HG02571 (cell line): ENCODE data around the gene UHRF2.
"Not testable (repeated sequence)": the region's sequence is repeated elsewhere in the genome, so short reads cannot be mapped to it uniquely, and the experiment has no call there.

Experiments used
- ATAC-seq: cut with Tn5 transposase; IDR thresholded peaks from one replicate; pipeline ENCODE4 v1.9.1; 2021; ENCODE audit warnings: mild to moderate bottlenecking, moderate library complexity; ENCODE audit not compliant: unreplicated experiment

The UHRF2 gene

DNA sequence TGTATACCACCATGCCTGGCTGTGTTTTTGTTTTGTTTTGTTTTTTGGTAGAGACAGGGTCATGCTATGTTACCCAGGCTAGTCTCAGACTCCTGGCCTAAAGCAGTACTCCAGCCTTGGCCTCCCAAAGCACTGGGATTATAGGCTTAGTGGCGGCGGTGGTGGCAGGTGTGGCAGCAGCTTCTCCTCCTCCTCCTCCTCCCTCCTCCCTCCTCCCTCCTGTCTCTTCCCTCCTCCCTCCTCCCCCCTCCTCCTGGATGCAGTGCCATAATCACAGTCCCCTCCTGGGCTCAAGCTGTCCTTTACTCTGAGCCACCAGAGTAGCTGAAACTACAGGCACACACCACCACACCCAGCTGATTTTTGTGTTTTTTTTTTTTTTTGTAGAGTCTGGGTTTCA, 71.2 kb downstream of the UHRF2 start:
- ATAC-seq: no peak

DNA sequence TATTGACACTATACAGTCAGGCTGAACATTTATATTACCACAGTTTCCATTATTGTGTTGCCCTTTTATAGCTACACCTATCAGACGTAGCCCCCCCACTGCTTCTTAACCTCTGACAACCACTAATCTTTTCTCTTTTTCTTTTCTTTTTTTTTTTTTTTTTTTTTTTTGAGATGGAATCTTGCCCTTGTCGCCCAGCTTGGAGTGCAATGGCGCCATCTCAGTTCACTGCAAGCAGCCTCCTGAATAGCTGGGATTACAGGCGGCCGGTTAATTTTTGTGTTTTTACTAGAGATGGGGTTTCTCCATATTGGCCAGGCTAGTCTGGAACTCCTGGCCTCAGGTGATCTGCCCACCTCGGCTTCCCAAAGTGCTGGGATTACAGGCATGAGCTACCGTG, 75.4 kb downstream of the UHRF2 start:
- ATAC-seq: no peak

DNA sequence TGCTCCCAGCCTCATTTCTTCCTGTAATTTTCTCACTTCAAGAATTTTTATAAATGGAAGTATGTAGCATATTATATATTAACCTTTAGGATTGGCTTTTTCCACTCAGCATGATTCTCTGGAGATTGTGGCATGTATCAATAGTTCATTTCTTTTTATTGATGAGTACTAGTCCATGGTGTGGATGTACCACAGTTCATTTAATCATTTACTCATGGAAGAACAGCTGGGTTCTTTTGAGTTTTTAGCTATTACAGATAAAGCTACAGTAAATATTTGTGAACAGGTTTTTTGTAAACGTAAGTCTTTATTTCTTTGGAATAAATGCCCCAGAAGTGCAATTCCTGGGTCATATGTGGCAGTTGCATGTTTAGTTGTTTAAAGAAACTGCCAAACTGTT, 76.1 kb downstream of the UHRF2 start:
- no peak for ATAC-seq

DNA sequence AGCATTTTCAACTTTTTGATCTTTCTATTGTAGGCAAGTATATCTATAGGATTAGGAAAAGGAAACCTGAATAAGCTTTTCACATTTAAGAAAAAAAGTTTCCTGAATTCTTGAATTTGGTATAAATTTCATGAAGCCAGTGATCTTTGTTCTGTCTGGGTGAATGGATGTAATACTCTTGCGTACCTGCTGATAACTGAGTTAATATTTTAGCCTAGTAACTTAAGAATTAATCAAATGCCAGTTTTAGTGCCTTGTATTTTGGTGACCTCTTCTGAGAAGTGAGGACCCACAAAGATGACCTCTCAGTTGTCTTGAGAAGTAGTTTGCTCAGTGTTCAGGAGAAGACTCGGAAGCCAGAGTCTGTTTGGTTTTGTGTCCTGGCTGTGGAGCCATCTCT, 77.9 kb downstream of the UHRF2 start:
- ATAC-seq: no peak

DNA sequence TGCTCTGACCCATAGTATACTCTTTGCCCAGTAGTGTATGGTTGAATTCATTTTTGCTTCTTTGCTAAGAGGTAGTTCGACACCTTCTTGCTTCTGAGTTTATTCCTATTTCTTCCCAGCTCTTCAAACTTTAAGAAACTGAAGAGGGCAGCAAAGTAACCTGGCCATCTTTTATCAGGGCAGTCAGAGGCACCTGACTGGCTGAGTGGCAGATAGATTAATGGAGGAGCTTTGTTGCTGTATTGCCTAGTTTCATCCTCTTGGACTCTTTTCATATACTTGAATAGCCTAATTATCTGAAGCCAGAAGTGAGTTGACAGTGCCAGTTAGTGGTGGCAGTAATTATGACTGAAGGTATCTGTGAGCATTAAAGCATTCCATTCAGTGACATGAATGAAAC, 82.5 kb downstream of the UHRF2 start:
- ATAC-seq: no peak

DNA sequence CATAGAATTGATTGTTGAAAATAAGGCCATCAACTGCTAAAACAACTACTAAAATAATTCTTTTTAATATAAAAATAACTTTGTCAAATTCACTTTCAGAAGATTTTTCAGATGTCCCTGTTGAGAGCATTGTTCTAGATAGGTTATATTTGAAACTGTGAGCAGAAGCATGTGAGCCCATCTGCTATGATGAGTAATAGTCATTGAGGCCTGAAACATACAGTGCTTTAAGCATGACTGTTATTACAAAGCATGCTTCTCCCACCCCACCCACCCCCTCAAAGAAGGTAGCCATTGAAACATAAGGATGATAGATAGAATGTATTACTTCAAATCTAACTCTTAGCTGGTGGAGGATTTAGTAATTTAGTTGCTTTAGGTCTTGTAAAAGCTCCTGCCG, 86.0 kb downstream of the UHRF2 start:
- ATAC-seq: no peak

DNA sequence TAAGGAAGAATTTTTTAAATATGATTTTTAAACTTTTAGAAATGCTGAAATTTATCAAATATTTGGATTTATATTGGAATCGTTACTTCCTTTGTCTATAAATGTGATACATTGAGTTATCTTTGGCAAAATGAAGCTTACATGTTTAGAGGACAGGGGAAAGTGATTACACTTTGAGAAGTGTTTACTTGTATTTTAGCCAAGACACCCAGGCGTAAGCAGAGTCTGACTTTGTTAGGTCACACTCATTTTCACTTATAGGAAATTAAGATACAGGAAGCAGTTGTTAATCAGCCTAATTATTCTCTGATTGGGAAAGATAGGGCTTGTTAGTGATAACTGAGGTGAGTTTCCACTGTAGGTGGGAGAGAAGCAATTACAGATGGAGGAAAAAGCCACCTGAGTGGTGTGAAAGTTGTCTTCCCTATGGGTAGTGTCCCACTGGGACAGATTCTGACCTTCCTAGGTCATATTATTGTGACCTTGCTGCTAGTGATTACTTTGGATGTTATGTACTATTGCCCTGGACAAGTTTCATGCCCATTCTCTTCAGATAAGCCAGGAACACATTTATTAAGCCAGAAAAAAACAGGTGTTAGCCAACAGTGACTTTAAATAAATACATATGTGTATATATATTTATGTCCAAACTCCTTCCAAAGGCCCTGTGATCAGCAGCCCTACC, 88.7 kb downstream of the UHRF2 start:
- no peak for ATAC-seq

DNA sequence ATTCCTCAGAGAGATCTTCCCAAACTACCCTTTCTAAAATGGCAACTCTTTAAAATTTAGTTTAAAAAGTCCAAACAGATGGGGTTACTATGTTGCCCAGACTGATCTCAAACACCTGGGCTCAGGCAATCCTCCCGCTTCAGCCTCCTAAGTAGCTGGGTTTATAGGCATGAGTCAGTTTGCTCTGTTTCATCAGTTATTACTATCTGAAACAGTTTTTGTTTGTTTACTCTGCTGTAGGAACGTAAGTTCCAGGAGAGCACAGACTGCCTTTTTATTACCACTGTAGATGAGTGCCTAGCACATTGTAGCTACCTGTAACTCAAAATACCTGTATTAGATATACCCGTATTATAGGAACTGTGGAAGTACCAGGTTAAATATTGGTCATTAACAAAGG, 89.4 kb downstream of the UHRF2 start:
- ATAC-seq: no peak

DNA sequence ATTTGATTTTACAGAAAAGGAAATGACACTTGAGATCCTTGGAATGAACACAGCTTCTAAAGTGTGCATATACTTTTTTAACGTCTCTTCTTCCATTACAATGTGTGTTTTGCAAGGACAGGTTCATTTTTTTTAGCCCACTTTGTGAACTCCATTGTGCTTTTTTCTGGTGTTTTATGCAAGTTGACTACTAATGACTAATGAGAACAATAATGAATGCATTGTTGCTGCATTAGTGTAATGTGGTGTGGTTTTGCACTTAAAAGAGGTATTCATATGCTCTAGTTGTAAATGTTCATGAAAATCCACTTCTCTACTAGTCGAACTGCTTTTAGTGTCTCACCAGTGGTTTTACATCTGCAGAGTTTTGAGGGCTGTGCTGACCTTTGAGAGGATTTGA, 93.6 kb downstream of the UHRF2 start:
- no peak for ATAC-seq

DNA sequence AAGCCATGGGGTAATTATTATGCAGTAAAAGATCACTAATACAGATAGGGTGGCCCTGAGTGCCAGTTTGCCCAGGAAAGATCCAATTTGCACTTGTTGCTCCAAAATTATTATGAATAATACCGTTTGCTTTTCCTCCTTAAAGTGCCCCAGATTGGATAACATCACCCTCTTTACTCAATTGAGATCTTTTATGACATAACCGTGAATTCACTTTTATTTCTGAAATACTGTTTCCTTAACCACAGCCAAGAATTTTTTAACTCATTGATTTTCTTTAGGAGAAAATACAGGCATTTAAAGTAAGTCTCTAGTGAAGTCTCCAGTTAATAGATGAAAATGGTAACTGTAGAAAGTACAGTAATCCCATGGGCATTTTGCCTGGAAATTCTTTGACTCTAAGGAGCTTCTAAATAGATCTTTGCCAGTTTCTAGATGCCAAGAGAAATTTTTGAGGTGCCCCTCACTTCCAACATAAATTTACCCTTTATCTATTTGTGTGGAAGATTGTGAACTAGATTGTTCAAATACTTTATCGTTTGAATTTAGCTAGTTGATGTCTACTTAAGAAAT, 99.2 kb downstream of the UHRF2 start:
- ATAC-seq: no peak

DNA sequence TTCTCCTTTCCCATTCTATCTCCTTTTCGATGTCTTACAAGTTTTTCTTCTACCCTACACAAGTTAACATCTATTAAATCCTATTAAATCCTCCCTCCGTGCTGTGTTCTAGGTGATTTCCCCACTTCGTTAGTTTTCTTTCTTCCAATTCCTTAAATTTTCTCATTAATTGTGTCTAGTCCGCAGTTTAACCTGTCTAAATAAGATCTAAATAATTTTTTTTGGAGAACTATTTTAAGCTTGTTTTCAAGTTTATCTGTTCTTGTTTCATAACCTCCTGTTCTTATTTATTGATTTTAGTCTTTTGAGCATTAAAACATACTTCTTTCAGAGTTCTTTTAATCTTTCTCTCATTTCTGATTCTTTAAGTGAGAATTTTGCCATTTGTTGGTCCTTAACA, 109.3 kb downstream of the UHRF2 start:
- ATAC-seq: no peak

DNA sequence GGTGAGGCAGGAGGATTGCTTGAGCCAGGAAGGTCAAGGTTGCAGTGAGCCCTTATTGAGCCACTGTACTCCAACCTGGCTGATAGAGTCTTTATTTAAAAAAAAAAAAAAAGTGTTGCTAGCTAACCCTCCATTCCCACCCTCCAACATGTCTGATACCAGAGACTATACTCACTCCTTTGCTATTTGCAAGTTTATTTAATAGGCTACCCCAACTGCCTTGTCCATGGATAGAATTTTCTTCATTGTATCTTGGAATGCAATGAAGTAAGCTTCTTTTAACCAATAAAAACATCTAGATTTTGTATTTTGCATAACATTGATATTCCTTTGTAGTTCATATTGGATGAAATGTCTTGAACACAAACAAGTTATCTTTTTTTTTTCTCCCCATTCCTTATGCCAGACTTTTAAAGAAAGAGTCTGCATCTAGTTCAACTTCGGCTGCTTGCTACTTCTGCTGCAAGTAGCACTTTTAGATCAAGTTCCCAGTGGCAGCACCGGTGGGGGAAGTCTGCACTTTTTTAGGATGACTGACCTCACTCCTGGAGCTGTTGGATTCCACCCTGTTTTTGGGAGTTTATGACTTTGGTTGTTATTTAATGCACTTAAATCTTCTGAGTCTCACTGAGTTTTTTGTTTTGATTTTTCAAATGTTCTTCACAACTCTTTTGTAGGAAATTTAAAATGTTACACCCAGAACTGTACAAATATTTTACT, 112.5 kb downstream of the UHRF2 start:
- ATAC-seq: no peak

DNA sequence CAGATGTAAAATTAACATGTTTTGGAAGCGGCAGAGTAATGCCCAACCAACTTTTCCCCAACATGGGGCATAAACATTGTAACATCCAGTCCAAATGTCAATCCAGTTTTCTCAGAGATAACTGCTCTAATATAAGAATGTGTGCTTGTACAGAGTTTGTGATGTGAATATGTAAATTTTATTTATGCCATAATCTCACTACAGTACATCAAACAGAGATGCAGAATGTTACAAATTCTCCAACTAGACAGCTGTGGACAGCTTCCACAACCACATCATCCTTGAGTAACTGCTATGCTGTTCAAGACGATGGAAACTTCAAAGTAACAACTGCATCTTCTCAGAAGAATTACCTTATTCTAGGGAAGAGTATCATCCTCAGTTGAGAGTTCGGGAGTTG, 122.6 kb downstream of the UHRF2 start:
- ATAC-seq: no peak

DNA sequence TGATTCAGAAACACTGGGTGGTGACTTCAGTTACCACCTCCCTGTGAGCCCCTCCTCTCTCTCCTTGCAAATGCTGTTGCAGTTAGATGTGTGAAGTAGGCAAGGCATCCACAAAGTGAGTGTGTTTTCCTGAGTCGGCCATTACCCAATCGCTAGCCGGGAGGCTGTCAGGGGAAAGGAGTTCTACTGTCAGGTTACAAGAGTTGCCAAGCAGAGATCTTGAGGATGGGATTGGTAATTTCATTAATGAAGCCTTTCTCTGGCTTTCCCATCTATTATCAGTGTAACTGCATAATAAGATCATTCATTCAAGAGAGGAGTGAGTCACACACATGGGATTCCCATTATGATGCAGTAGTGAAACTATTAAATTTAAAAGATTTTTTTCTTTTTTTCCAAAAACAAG, 125.7 kb downstream of the UHRF2 start:
- ATAC-seq: no peak

DNA sequence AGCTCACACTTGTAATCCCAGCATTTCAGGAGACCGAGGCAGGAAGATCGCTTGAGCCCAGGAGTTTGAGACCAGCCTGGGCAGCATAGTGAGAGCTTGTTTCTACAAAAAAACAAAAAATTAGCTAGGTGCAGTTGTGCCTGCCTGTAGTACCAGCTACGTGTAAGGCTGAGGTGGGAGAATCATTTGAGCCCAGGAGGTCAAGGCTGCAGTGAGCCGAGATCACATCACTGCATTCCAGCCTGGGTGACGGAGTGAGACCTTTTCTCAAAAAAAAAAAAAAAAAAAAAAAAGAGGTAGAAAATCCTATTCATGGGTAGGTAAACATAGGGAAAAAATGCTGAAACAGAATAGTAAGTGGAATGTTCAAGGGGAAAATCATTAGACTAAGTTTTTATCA, 129.6 kb downstream of the UHRF2 start:
- not testable (repeated sequence) for ATAC-seq

DNA sequence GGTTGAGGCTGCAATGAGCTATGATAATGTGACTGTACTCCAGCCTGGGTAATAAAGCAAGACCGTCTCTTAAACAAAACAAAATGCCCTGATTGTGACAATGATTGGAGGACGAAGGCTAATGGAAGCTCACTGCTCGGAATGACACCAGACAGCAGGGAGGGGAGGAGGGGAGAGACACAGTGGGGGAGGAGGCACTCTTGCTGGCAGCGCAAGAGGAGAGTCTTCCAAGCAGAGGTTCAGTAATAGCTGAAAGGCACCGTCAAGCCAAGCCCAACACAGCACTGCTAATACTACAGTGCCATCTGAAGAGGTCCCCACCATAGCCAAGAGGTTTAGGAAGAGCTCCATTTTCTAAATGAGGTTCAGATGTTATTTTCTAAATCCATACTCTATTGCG, 130.2 kb downstream of the UHRF2 start:
- no peak for ATAC-seq

DNA sequence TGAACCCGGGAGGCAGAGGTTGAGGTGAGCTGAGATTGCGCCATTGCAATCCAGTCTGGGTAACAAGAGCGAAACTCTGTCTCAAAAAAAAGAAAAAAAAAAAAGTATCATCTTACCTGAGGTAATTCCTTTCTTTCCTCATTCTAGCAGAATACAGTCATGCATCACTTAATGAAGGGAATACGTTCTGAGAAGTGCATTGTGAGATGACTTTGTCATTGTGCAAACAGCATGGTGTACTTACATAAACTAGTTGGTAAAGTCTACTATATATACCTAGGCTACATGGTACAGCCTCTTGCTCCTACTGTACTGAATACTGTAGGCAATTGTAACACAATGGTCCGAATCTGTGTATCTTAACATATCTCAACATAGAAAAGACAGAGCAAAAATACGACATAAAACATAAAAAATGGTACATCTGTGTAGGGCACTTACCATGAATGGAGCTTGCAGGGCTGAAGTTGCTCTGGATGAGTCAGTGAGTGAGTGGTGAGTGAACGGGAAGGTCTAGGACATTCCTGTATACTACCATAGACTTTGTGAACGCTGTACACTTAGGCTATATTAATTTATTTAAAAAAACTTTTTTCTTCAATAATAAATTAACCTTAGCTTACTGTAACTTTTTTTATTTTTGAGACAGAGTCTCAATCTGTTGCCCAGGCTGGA, 132.2 kb downstream of the UHRF2 start:
- ATAC-seq: no peak

DNA sequence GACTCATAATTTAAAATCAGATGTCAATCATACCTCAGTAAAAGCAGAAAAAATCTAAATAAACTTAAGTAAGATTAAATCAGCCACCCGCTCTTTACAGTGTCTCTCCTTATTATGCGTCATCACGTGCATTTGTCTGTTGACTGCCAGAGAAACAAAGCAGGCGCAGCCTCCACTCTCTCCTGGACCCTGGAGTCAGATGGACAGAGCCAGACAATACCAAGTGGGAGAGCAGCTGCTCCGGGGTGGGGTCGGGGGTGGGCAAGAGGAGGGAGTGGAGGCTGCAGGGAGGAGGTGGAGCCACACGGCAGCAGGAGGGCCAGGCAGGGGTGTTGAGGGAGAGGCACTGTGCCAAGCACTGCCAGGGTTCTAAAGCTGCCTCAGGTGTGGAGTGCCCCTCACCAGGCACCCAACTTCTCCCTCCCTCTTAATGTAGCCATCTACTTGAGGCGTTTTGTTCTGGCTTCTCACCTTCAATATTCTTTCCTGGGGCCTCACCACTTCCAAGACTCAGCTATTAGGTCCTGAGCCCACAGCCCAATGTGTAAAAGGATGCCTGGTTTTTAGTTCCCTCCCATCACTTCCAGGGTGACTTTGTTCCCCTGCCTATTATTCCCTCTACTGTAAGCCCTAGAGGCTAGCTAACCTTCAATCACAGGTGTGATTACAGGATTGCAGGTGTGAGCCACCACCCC, 136.3 kb downstream of the UHRF2 start:
- ATAC-seq: no peak

DNA sequence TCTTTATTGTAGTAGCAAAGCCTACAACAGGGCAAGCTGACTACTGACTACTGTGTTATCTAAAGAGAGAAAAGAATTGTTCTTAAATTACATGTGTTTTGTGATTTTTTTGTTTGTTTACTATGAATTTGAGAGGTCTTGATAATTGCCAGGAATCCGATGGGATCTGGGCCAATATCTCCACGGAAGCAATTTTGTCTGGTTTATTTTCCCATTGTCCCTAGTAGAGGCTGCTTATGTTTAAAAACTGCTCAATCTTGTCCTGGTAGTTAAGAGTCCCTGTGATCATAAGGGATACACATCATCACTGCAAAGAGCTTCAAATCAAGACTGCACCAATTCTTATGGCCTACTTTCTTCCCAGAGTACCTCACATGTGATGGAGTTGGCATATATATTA, 138.1 kb downstream of the UHRF2 start:
- ATAC-seq: no peak

DNA sequence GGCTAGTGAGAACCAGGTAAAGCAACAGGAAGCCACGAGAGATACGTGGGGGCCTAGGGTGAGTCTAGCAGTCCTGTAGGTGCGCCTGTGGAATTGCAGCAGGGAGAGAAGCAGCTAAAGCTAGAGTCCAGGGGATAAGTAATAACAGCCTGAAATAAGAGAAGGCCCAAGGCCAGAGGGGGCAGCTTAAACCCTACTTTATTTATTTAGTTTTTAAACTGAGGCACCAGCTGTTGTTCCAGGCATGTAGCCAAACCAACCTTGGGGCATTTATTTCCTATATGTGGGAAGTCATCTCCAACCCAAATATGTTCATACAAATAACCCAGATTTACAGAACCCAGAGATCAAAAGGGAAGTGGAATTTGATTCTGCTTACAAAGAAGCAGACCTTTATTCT, 139.0 kb downstream of the UHRF2 start:
- no peak for ATAC-seq

DNA sequence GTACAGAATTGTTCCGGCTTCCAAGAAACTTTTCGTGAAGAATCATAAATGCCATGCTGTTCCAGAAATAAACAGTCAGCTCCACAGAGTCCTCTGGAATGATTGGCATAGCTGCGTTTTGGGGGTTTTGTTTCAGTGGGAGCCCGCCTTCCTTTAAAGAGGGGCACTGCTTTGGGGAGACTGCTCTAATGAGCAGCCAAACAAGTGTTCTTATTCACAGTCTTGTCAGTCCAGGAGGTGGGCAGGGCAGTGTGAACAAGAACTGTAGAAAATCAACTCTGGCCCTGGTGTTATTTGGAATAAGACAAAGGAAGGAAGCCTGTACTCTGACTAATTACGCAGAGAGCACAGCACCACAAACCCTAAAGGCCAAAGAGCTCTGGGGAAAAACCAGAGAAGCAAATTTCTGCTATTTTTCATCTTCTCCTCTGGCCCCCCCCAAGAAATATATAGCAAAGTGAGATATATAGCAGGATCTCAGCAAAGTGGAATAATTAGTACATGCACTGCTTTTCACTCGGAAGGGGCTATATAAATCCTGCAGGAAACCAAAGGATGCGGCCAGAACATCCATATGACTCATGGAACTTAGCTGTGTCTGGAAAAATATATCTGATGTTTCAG, 139.6 kb downstream of the UHRF2 start:
- ATAC-seq: no peak
